ENCODE data around the gene FMOD. TPM values are rescaled to one million over a fixed set of nuclear protein-coding genes. Genes with fewer than 3 reads are reported as not detected.
"Not testable (repeated sequence)": the region's sequence is repeated elsewhere in the genome, so short reads cannot be mapped to it uniquely, and the experiment has no call there.

FMOD gene
- polyA plus RNA-seq, 10 donors, result 54.6 to 273 (median 164) TPM

GRCh38 chr1:203328714-203329122, 22.2 kb downstream of the FMOD start:
- DNase-seq, result no peak

DNA sequence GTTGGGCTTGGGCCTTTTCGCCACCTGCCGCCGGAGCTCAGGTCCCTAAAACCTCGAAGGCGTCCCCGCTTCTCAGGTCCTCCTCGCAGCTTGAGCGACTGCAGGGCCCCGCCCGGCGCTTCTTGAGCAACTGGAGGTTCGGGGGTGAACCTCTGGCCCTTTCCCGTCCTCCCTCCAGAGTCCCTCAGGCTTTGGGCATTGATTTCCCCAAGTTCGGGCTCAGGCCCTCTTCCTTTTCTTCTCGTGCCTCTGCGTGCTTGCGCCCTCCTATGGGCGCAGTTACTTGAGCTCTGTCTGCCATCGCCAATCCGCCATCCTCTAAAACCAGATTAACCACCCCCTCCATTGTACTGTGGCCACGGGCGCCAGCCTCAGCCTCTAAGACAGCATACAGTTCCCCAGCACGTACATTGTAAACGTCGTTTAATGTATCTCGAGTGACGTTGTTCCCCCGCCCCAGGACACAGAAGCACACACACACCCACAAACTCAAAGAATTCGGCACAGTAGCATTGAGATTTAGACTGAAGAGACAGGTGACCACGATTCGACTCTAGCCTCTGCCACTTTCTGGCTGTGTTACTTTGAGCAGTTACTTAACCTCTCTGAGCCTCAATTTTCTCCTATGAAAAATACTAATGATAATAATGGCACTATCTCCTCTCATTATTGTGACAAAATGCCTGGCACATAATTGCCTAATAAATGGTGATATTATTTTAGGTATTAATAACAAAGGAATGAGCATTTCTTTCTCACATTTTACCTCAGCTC, 23.1 kb downstream of the FMOD start:
- peak in 2 of 3 donors; percentile 71 to 89 for DNase-seq

DNA sequence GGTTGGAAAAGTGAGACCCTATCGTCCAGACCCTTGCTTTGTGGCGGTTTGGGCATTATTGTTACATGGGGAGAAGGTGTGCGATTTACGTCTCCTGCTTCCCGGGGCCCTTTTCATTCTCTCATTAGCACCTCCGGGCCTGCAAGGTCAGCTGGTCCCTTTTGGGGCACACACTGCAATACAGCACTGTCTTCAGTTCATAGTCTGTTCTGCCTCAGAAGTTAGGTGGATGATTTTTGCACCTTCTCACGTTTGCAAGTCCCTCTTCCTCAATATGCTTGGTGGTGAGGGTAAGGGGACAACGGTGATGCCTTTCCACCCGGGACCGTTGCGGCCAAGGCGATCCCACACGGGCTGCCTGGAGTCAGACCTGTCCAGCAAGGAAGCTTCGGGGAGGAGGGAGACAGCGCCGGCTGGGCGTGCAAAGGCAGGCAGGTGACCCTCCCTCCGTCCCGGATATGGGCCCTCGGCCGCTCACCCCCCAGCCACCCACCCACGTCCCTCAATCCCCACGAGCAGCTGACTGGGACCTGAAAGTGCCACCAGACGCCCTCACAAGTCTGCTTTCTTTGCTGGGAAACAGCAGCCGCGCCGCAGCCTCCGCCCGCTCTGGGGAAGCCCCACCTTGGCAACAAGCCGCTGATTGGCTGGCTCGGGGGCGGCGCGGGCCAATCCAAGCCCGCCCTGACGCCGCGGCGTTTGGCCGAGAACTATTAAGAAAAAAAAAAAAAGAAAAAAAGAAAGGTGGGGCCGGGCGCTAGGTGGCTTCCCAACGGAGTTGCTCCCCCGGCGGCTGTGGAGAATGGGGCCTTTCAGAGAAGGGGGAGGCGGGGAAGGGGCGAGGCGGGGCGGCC, 23.9 kb downstream of the FMOD start:
- peak; percentile 85 to 96 (median 93) for DNase-seq

- DNase-seq, result peak in 2 of 3 donors; percentile 66 to 84
Measured at GRCh38 chr1:203325418-203326091, 25.4 kb downstream of the FMOD start.

DNA sequence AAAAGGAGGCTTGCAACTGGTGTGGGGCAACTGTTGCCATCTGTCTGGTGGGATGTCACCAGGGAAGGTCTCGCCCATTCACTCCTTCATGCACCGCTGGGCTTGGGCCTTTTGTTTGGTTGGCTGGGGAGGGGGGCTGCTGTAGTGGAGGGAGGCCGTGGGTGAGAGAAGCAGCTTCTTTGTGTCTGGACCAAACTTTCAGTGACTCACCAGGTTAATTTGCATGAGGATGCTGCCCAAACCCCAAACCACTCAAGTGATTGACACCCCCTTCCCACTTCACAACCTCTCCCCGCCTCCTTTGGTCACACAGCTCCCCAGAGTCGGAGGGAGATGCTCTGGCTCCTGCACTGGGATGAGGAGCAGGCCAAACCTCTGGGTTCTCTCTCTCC, 25.9 kb downstream of the FMOD start:
- DNase-seq, result no peak

GRCh38 chr1:203324105-203325025, 26.6 kb downstream of the FMOD start:
- peak in 2 of 3 donors; percentile 37 to 67 for DNase-seq

- DNase-seq, result no peak
Measured at GRCh38 chr1:203323587-203323986, 27.3 kb downstream of the FMOD start.

- peak in 1 of 3 donors; percentile 42 for DNase-seq
Measured at GRCh38 chr1:203322500-203323179, 28.3 kb downstream of the FMOD start.

DNA sequence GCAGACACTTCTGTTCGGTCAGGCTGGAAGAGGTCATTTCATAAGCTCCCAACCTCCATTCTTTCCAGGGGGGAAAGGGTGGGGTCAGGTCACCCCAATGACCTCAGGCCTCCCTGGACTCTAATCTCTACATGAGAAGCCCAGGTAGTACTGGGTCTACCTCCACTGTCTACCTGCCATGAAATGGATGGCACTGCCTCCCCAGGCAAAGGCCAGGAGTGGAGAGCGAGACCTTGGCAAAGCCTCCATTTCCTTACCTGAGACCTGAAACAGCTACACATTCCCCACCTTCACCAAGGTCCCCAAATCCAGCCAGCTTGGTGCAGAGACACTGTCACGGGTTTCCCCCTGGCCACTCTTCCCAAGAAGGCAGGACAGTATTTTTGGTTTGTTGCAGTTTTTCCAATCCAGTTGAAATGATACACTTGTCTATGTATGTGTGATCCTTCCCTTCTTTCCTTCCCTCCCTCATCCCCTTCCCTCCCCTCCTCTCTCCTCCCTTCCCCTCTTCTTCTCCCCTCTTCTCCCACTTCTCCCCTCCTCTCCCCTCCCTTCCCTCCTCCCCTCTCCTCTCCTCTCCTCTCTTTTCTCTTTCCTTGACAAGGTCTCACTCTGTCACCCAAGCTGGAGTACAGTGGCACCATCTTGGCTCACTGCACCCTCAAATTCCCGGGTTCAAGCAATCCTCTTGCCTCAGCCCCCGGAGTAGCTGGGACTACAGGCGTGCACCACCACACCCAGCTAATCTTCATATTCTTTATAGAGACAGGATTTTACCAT, 29.5 kb downstream of the FMOD start:
- no peak for DNase-seq

- peak in 2 of 3 donors; percentile 45 to 66 for DNase-seq
Measured at GRCh38 chr1:203320591-203321272, 30.2 kb downstream of the FMOD start.

DNA sequence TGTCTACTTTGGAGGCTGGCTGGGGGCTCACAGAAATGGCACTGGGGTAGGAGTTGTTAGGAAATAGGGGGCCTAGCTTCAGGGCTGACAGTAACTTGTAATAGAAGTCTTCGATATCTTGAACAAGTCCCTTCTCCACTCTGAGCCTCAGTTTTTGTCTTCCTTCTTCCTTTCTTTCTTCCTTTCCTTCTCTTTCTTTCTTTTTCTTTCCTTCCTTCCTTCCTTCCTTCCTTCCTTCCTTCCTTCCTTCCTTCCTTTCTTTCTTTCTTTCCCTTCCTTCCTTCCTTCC, 32.7 kb downstream of the FMOD start:
- DNase-seq, result no peak

- no peak for DNase-seq
Measured at GRCh38 chr1:203317429-203318228, 33.3 kb downstream of the FMOD start.

DNA sequence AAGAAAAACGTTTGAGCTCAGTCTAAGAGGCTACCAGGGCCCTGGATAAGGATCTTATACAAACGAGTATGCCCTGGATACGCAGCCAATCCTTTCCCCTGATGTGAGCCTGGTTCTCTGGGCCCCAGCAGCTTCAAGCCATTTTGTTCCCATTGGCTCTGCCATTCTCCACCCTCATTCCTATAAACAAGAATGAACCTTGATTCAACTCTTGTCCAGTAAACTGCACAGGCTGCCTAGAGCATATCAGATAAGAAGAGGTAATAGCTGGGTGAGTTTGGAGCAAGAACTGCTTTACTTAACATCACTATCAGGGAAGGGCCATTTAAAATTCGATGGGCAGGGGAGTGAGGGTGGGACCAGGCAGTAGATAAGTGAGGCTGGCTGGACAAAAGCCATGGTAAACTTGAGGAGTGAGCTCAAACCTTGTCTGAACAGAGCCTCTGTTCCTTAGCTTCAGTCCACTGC, 34.3 kb downstream of the FMOD start:
- DNase-seq, result no peak

DNA sequence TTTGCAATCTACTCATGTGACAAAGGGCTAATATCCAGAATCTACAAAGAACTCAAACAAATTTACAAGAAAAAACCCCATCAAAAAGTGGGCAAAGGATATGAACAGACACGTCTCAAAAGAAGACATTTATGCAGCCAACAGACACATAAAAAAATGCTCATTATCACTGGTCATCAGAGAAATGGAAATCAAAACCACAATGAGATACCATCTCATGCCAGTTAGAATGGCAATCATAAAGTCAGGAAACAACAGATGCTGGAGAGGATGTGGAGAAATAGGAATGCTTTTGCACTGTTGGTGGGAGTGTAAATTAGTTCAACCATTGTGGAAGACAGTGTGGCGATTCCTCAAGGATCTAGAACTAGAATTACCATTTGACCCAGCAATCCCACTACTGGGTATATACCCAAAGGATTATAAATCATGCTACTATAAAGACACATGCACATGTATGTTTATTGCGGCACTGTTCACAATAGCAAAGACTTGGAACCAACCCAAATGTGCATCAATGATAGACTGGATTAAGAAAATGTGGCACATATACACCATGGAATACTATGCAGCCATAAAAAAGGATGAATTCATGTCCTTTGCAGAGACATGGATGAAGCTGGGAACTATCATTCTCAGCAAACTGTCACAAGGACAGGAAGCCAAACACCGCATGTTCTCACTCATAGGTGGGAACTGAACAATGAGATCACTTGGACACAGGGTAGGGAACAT, 36.7 kb downstream of the FMOD start:
- DNase-seq, result not testable (repeated sequence)

- no peak for DNase-seq
Measured at GRCh38 chr1:203311368-203312301, 39.3 kb downstream of the FMOD start.

- no peak for DNase-seq
Measured at GRCh38 chr1:203308923-203309331, 42.0 kb downstream of the FMOD start.

All from muscle of back (tissue), 11 donors.